Peyer's patch (tissue), 4 donors: Measurements from ENCODE around the gene LRRC3C.

Source experiments
- CTCF ChIP-seq, 6 experiments: fragments of 450-650 bp in 4 of 6; fragments of 200-600 bp in 2 of 6; sonication (generic) in 1 of 6; IDR thresholded peaks; one replicate each; pipeline ENCODE4 v1.5.1; 2017 to 2019; ENCODE audit warnings: antibody characterized with exemption in 6 of 6, mild to moderate bottlenecking in 3 of 6, moderate library complexity in 1 of 6
- POLR2A ChIP-seq, 2 donors: fragments of 450-650 bp; IDR thresholded peaks; one replicate each; pipeline ENCODE4 v1.5.1; 2017; ENCODE audit warnings: antibody characterized with exemption in 2 of 2, mild to moderate bottlenecking in 2 of 2, moderate library complexity in 2 of 2

GRCh38 chr17:39953471-39953888 is 25.9 kb downstream of the LRRC3C start:
- TF ChIP-seq CTCF (IDR thresholded peaks at IDR 0.05) (no peak), POLR2A (IDR thresholded peaks at IDR 0.05) (no peak)
